NCI-H748 (cell line): Measurements from ENCODE around the gene PRRG2.
"Not testable (repeated sequence)": the region's sequence is repeated elsewhere in the genome, so short reads cannot be mapped to it uniquely, and the experiment has no call there.

Experiments used
- DNase-seq: peaks from one replicate; lab custom pipeline; 2025; ENCODE audit not compliant: unreplicated experiment; lab: John Stamatoyannopoulos, UW

Gene PRRG2

GRCh38 chr19:49601482-49602038 is 20.4 kb downstream of the PRRG2 start:
- DNase-seq, result no peak

GRCh38 chr19:49602806-49603205 is 21.7 kb downstream of the PRRG2 start:
- no peak for DNase-seq

DNA sequence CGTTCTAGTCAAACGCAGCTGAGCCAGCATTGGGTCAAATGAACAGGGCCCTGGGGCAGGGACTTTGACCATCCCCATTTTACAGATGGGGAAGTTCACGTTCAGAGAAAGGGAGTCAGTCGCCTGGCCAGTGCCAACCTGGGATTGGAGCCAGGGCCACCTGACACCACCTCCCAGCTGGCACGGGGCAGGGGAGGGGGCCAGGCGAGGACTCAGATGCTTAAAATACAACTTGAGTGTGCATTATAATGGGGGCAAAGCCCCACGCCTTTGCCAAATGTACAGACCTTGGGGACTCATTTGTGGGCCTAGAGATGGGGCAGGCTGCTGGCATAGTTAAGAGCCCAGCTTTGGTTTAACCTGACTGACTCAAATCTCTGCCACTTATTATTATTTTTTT is 24.5 kb downstream of the PRRG2 start:
- no peak for DNase-seq

- no peak for DNase-seq
Observed at GRCh38 chr19:49609499-49610092, 28.5 kb downstream of the PRRG2 start.

- no peak for DNase-seq
Observed at GRCh38 chr19:49613374-49613773, 32.3 kb downstream of the PRRG2 start.

DNA sequence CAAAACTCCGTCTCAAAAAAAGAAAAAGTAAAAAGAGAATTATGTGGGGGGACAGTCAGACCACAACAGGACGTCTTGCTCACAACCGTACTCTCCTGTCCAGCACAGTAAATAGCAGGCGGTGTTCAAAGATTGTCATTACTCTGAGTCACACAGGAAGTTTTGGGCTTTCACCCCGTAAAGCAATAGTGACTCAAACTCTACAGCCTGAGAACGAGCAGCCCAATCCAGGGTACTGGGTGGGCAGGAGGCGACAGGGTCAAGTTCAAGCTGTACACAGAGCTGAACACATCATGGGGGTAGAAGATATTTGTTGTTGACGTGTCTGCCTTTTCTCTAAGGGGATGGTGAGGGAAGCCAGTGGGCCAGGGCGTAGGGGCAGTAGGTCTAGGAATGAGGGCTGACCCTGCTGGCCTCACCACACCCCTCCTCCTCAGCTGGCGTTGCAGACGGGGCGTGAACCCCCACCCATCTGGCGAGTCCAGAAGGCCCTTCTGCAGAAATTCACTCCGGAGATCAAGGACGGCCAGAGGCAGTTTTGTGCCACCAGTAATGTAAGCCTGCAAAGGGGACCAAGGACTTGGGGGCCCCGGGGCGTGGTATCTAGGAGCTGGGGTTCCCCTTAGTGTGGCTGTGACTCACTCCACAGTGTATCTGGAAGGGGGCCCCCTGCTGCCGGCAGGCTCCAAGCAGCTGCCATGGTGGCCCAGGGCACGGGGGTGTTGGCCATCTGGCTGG is 33.1 kb downstream of the PRRG2 start:
- DNase-seq, result no peak

GRCh38 chr19:49615861-49616260 is 34.7 kb downstream of the PRRG2 start:
- DNase-seq, result no peak

DNA sequence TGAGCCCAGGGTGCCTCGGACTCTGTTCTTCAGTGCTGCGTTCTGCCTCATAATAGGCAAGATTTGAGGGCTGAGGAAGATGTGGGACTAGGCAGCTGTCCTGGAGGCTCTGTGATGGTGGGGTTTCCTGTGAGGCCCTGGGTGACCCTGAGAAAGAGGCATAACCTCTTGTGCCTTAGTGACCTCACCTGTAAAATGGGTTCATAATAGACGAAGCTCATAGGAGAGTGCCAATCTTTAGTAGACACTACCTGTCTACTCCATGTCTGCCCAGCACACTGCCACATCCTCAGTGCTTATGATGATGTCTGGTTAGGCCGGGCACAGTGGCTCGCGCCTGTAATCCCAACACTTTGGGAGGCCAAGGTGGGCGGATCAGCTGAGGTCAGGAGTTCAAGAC is 35.4 kb downstream of the PRRG2 start:
- no peak for DNase-seq

- no peak for DNase-seq
Observed at GRCh38 chr19:49616945-49617344, 35.8 kb downstream of the PRRG2 start.

- DNase-seq, result not testable (repeated sequence)
Observed at GRCh38 chr19:49617860-49618259, 36.7 kb downstream of the PRRG2 start.

GRCh38 chr19:49624967-49625910 is 44.1 kb downstream of the PRRG2 start:
- DNase-seq, result no peak

DNA sequence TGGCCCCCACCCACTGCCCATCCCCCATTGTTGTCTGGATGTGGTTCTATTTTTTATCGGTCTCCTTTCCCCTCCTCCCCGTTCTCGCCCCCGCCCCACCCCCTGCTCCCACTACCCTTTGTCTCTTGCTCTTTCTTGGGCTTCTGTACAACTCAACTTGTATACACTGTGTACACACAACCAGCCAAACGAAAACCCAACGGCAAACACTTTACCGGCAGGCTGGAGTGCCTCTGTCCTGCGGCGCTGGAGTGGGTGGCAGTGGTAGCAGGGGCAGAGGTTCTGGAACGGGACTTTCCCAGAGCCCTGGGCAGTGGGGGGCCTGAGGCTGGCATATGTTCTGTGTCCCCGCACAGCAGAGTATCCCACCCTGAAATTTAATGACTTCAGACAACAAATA is 45.1 kb downstream of the PRRG2 start:
- DNase-seq, result no peak

- no peak for DNase-seq
Observed at GRCh38 chr19:49629659-49630058, 48.5 kb downstream of the PRRG2 start.

DNA sequence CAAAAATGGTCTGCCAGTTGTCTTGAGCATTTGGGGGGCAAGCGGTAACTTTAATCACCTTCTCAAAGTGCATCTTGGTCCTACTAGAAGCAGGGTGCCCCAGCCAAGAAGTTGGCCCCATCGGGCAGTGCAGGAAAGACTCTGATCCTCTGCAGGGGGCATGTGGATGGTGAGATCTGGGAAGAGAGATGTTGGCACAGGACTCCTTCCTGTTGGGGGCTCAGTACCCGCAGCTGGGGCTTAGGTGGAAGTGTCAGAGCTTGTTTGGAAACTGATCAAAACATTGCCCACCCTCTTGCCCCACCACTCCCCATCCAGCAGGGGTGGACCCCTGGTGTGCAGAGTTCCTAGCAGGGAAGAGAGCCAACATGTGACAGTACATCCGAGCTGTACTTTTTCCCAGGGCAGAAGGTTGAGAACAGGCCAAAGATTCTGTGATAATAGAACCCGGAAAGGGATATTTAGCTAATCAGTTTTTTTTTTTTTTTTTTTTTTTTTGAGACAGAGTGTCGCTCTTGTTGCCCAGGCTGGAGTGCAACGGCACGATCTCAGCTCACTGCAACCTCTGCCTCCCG is 50.0 kb downstream of the PRRG2 start:
- no peak for DNase-seq

- DNase-seq, result no peak
Observed at GRCh38 chr19:49631610-49632192, 50.6 kb downstream of the PRRG2 start.

GRCh38 chr19:49632576-49632975 is 51.5 kb downstream of the PRRG2 start:
- DNase-seq, result no peak

- not testable (repeated sequence) for DNase-seq
Observed at GRCh38 chr19:49633273-49633672, 52.2 kb downstream of the PRRG2 start.

DNA sequence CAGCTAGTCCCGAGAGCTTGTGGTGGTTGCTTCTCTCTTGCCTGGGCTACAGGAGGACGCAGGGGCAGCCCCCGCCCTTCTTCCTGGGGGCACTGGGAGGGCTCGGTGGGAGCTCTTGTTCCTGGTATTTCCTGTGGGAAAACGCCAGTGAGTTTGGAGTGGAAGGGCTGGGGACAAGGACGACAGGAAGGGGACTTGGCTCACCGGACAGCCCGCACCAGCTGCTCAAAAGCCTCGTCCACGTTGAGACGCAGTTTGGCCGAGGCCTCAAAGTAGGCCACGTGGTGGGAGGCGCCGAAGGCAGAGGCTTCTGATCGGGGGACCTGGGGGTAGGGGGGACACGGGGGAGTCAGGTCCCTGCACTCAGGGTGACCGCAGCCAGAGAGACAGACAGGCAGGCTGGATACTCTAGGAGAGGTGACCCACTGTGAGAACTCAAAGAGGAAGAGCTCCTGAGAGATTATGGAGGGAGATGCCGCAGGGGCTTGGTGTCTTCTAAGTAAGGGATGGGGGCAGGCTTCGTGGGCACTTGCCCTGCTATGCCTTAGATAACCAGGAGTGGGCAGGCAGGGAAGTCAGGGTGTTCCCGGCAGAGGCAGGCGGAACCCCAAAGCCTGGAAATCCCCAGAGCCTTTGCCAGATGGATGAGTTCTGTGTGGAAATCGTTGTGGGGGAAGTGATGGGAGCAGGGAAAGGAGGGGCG is 54.6 kb downstream of the PRRG2 start:
- no peak for DNase-seq

- DNase-seq, result no peak
Observed at GRCh38 chr19:49636233-49636932, 55.3 kb downstream of the PRRG2 start.
